DND-41 (cell line): Measurements from ENCODE around the gene PITX3.

Experiments
- ATAC-seq: fragments of 200-7000 bp; cut with Tn5 transposase; 3 replicates; pipeline ENCODE4 v1.9.1; 2021; ENCODE audit warnings: low read depth; ENCODE audit not compliant: insufficient read depth
- DNase-seq: peaks from one replicate; pipeline ENCODE4 v3.0.0-alpha.2; 2020
- H2AFZ ChIP-seq: 2 replicates; pipeline ENCODE4 v1.6.0; 2012; ENCODE audit warnings: low read depth, low read length
- H3K27ac ChIP-seq: 2 replicates; pipeline ENCODE4 v1.5.1; 2012; ENCODE audit warnings: low read length, inconsistent platforms
- H3K27me3 ChIP-seq: fragments of 200-600 bp; sonication (generic); 2 replicates; pipeline ENCODE4 v1.6.0; 2012; ENCODE audit warnings: low read length, mild to moderate bottlenecking, inconsistent platforms; ENCODE audit not compliant: insufficient read depth, poor library complexity
- H3K36me3 ChIP-seq: 2 replicates; pipeline ENCODE4 v1.5.1; 2012; ENCODE audit warnings: low read length, inconsistent platforms; ENCODE audit not compliant: insufficient read depth
- H3K4me1 ChIP-seq: 2 replicates; pipeline ENCODE4 v1.5.1; 2012; ENCODE audit warnings: mild to moderate bottlenecking, low read length; ENCODE audit not compliant: insufficient read depth
- H3K4me2 ChIP-seq: 2 replicates; pipeline ENCODE4 v1.6.0; 2012; ENCODE audit warnings: mild to moderate bottlenecking, moderate library complexity, low read length, inconsistent platforms; ENCODE audit not compliant: insufficient read depth
- H3K4me3 ChIP-seq, 2 experiments: fragments of 200-600 bp in 1 of 2; shearing (Covaris generic) in 1 of 2; 2 replicates each; pipeline ENCODE4 v1.5.1; 2012 to 2016; ENCODE audit warnings: inconsistent platforms in 2 of 2, low read length in 2 of 2, mild to moderate bottlenecking in 2 of 2, low read depth in 1 of 2, moderate library complexity in 1 of 2
- H3K79me2 ChIP-seq: 2 replicates; pipeline ENCODE4 v1.6.0; 2012; ENCODE audit warnings: low read length, inconsistent platforms; ENCODE audit not compliant: insufficient read depth
- H3K9ac ChIP-seq: 2 replicates; pipeline ENCODE4 v1.6.0; 2012; ENCODE audit warnings: low read depth, mild to moderate bottlenecking, inconsistent platforms, low read length, moderate library complexity
- H3K9me3 ChIP-seq: 2 replicates; pipeline ENCODE4 v1.5.1; 2012; ENCODE audit warnings: low read length, moderate library complexity, mild to moderate bottlenecking, inconsistent platforms; ENCODE audit not compliant: insufficient read depth, severe bottlenecking
- H4K20me1 ChIP-seq: 2 replicates; pipeline ENCODE4 v1.6.0; 2012; ENCODE audit warnings: low read length; ENCODE audit not compliant: insufficient read depth
- EZH2 ChIP-seq: IDR thresholded peaks from 3 replicates; pipeline ENCODE4 v1.6.1; 2012; ENCODE audit warnings: borderline replicate concordance, low read depth, mild to moderate bottlenecking, moderate library complexity, low read length, inconsistent platforms; ENCODE audit not compliant: severe bottlenecking
- TF ChIP-seq, protein P1 (sequence below): IDR thresholded peaks from 2 replicates; pipeline ENCODE4 v1.5.1; 2012; ENCODE audit warnings: borderline replicate concordance, low read length, moderate library complexity, mild to moderate bottlenecking; ENCODE audit not compliant: poor library complexity, severe bottlenecking; ENCODE audit errors: extremely low read depth

PITX3 gene

DNA sequence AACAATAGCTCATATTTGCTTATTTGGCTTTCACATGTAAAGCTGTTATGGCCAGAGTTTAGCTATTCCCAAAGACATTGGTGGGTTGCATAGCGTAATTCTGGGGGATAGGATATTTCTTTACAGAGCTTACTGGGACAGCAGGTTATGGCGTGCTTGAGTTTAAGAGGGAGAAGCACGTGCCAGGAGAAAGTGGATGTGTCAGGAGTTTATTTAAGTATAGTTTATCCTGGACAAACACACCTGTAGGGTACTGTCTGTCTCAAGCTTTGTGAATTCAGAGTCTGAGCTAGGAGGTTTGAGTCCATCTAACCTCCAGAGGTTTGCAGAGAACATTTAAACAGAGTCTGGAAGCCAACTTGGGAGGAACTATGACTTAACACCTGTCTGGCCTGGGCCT is 25.4 kb upstream of the PITX3 start:
- Histone ChIP-seq H3K36me3 (peaks cover 53% of the 10 kb centered on the region), H4K20me1 (peaks cover 37% of the 10 kb centered on the region), H3K4me1 (no peaks in the 10 kb centered on the region), H3K9ac (no peak overlapping the region), H3K4me3 (no peak overlapping the region), H3K4me2 (no peak overlapping the region), H3K27ac (no peak overlapping the region), H3K27me3 (no peaks in the 10 kb centered on the region), H3K79me2 (peaks cover 80% of the 10 kb centered on the region), H2AFZ (no peak overlapping the region), H3K9me3 (no peaks in the 10 kb centered on the region)
- TF ChIP-seq, protein P1, sequence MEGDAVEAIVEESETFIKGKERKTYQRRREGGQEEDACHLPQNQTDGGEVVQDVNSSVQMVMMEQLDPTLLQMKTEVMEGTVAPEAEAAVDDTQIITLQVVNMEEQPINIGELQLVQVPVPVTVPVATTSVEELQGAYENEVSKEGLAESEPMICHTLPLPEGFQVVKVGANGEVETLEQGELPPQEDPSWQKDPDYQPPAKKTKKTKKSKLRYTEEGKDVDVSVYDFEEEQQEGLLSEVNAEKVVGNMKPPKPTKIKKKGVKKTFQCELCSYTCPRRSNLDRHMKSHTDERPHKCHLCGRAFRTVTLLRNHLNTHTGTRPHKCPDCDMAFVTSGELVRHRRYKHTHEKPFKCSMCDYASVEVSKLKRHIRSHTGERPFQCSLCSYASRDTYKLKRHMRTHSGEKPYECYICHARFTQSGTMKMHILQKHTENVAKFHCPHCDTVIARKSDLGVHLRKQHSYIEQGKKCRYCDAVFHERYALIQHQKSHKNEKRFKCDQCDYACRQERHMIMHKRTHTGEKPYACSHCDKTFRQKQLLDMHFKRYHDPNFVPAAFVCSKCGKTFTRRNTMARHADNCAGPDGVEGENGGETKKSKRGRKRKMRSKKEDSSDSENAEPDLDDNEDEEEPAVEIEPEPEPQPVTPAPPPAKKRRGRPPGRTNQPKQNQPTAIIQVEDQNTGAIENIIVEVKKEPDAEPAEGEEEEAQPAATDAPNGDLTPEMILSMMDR, result no peak
- TF ChIP-seq EZH2, result no peak
- DNase-seq (no peak), ATAC-seq (no peak)

DNA sequence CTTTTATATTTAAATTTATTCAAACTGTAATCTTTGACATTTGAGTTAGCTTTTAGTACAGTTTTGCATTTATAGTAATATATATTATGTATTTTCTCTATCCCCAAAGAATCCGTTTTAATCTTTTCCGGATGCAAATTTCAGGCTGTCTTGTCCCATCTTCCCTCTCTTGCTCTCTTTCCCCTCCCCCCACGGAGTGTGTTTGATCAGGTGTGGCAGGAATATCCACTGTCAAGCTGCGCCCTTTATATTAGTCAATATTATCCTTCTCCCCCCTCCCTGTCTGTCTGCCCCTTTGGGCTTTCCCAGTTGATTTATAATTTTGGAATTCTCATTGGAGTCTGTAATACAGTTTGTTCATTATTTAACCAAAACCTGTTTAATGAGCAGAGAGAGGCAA is 23.1 kb upstream of the PITX3 start:
- no peak overlapping the region for H3K27ac ChIP-seq
- H3K27me3 ChIP-seq, result no peaks in the 10 kb centered on the region
- peaks cover 37% of the 10 kb centered on the region for H4K20me1 ChIP-seq
- H3K9ac ChIP-seq, result no peak overlapping the region
- H2AFZ ChIP-seq, result no peak overlapping the region
- H3K4me1 ChIP-seq, result no peaks in the 10 kb centered on the region
- peaks cover 74% of the 10 kb centered on the region for H3K36me3 ChIP-seq
- H3K4me2 ChIP-seq, result no peak overlapping the region
- no peak for ATAC-seq
- no peak for TF ChIP-seq EZH2
- TF ChIP-seq, protein P1, result no peak
- H3K9me3 ChIP-seq, result no peaks in the 10 kb centered on the region
- peaks cover 69% of the 10 kb centered on the region for H3K79me2 ChIP-seq
- H3K4me3 ChIP-seq, result no peak overlapping the region
- no peak for DNase-seq

DNA sequence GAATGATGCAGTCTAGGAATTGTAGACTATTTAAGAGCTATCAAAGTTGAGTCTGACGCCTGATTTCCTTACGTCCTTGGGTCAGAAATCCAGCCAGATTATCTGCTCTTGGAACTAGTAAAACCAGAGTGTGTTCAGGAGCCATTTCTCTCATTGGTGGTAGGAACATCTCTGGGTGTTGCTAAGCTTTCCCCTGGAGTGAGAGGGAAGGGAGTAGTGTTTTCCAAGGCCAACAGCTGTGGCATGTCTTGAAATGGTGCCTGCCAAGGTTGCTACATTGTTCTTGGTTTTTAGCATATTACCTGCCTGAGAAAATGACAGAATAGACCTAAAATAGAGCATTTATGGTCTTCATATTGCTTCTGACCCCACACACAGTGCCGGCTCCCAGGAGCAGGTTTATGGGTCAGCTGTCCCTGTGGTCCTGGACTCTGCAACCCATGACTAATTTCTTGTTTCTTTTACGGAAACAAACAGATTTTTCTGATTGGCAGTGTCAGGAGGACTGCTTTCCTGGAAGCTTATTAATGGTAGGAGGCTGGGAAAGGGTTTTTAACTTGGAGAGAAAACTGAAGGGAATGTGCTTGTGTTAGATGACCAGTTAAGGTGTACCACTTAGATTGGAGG is 21.5 kb upstream of the PITX3 start:
- Histone ChIP-seq H3K4me2 (no peak overlapping the region), H3K9me3 (no peaks in the 10 kb centered on the region)

More for the DNA sequence above, 21.5 kb upstream of the PITX3 start:
- DNase-seq, result no peak
- Histone ChIP-seq H3K4me3 (no peak overlapping the region), H3K27ac (no peak overlapping the region), H3K36me3 (peaks cover 71% of the 10 kb centered on the region), H4K20me1 (peaks cover 24% of the 10 kb centered on the region; the same call in 1 of the 2 replicates), H2AFZ (no peak overlapping the region), H3K27me3 (no peaks in the 10 kb centered on the region), H3K9ac (no peak overlapping the region), H3K79me2 (peaks cover 66% of the 10 kb centered on the region), H3K4me1 (no peaks in the 10 kb centered on the region)
- no peak for ATAC-seq
- TF ChIP-seq, protein P1, result no peak
- no peak for TF ChIP-seq EZH2
